Measurements from ENCODE around the gene MINDY4.

Gene MINDY4

GRCh38 chr7:30908681-30909080 is 137.5 kb downstream of the MINDY4 start:
- H2AFZ ChIP-seq (ENCODE audit: low read depth): no peak overlapping the region
- no peaks in the 10 kb centered on the region for H3K27me3 ChIP-seq (ENCODE audit: insufficient read depth, low read depth)
- no peak overlapping the region for H3K27ac ChIP-seq
- H3K4me2 ChIP-seq: no peak overlapping the region
- no peaks in the 10 kb centered on the region for H3K4me1 ChIP-seq (ENCODE audit: low read depth, poor library complexity, severe bottlenecking)
- H3K9ac ChIP-seq: no peak overlapping the region
- H3K4me3 ChIP-seq (IDR thresholded peaks at IDR 0.05; ENCODE audit: insufficient read depth, low read depth, low read length): no peak overlapping the region
- H4K20me1 ChIP-seq (ENCODE audit: insufficient read depth): no peaks in the 10 kb centered on the region
- no peaks in the 10 kb centered on the region for H3K79me2 ChIP-seq (ENCODE audit: insufficient read depth, low read depth)
- no peaks in the 10 kb centered on the region for H3K36me3 ChIP-seq (ENCODE audit: insufficient read depth)
- no peak for TF ChIP-seq CTCF (conservative IDR thresholded peaks at IDR 0.05; ENCODE audit: low read depth, low read length)

- TF ChIP-seq CTCF (conservative IDR thresholded peaks at IDR 0.05; ENCODE audit: low read depth, low read length): no peak
- Histone ChIP-seq H3K4me1 (ENCODE audit: low read depth, poor library complexity, severe bottlenecking) (no peaks in the 10 kb centered on the region), H3K79me2 (ENCODE audit: insufficient read depth, low read depth) (no peaks in the 10 kb centered on the region), H3K27me3 (ENCODE audit: insufficient read depth, low read depth) (no peaks in the 10 kb centered on the region), H4K20me1 (ENCODE audit: insufficient read depth) (no peaks in the 10 kb centered on the region), H3K36me3 (ENCODE audit: insufficient read depth) (no peaks in the 10 kb centered on the region), H3K9ac (no peak overlapping the region), H2AFZ (ENCODE audit: low read depth) (no peak overlapping the region), H3K27ac (no peak overlapping the region), H3K4me2 (no peak overlapping the region), H3K4me3 (IDR thresholded peaks at IDR 0.05; ENCODE audit: insufficient read depth, low read depth, low read length) (no peak overlapping the region)
These were observed 138.2 kb downstream of the MINDY4 start for GRCh38 chr7:30909431-30909830.

- Histone ChIP-seq H3K4me2 (no peak overlapping the region), H3K27ac (no peak overlapping the region), H3K4me3 (IDR thresholded peaks at IDR 0.05; ENCODE audit: insufficient read depth, low read depth, low read length) (no peak overlapping the region), H3K36me3 (ENCODE audit: insufficient read depth) (no peaks in the 10 kb centered on the region), H3K4me1 (ENCODE audit: low read depth, poor library complexity, severe bottlenecking) (no peaks in the 10 kb centered on the region), H4K20me1 (ENCODE audit: insufficient read depth) (no peaks in the 10 kb centered on the region), H3K27me3 (ENCODE audit: insufficient read depth, low read depth) (no peaks in the 10 kb centered on the region), H3K9ac (no peak overlapping the region), H2AFZ (ENCODE audit: low read depth) (no peak overlapping the region), H3K79me2 (ENCODE audit: insufficient read depth, low read depth) (no peaks in the 10 kb centered on the region)
- TF ChIP-seq CTCF (conservative IDR thresholded peaks at IDR 0.05; ENCODE audit: low read depth, low read length): no peak
These were observed 139.3 kb downstream of the MINDY4 start for GRCh38 chr7:30910411-30911073.

GRCh38 chr7:30911133-30911532 is 139.9 kb downstream of the MINDY4 start:
- H3K79me2 ChIP-seq (ENCODE audit: insufficient read depth, low read depth): no peaks in the 10 kb centered on the region
- no peak overlapping the region for H3K27ac ChIP-seq
- no peak for TF ChIP-seq CTCF (conservative IDR thresholded peaks at IDR 0.05; ENCODE audit: low read depth, low read length)
- no peak overlapping the region for H2AFZ ChIP-seq (ENCODE audit: low read depth)
- H3K9ac ChIP-seq: no peak overlapping the region
- H3K36me3 ChIP-seq (ENCODE audit: insufficient read depth): no peaks in the 10 kb centered on the region
- H3K4me1 ChIP-seq (ENCODE audit: low read depth, poor library complexity, severe bottlenecking): no peaks in the 10 kb centered on the region
- no peaks in the 10 kb centered on the region for H4K20me1 ChIP-seq (ENCODE audit: insufficient read depth)
- no peak overlapping the region for H3K4me2 ChIP-seq
- H3K4me3 ChIP-seq (IDR thresholded peaks at IDR 0.05; ENCODE audit: insufficient read depth, low read depth, low read length): no peak overlapping the region
- no peaks in the 10 kb centered on the region for H3K27me3 ChIP-seq (ENCODE audit: insufficient read depth, low read depth)

Measured in KMS-11 (cell line).